MM.1S (cell line): ENCODE measurements around the gene PLIN3.
"Not testable (repeated sequence)": the region's sequence is repeated elsewhere in the genome, so short reads cannot be mapped to it uniquely, and the experiment has no call there.

ENCODE experiments used
- CTCF ChIP-seq: fragments of 300-600 bp; sonication (generic); IDR thresholded peaks from 2 replicates; pipeline ENCODE4 v1.5.1; 2016; ENCODE audit warnings: antibody characterized with exemption, low read length, mixed read lengths
- EZH2 ChIP-seq: fragments of 300-600 bp; sonication (generic); optimal IDR thresholded peaks from 2 replicates; pipeline ENCODE3; 2017; ENCODE audit warnings: low read depth, mild to moderate bottlenecking, antibody characterized with exemption, low read length, mixed read lengths

- TF ChIP-seq CTCF, EZH2: not testable (repeated sequence)
Observed at GRCh38 chr19:4892962-4893361, 25.5 kb upstream of the PLIN3 start.
